Fibroblast of lung (primary cell): ENCODE data around the gene BCAS3. TPM values are rescaled to one million over a fixed set of nuclear protein-coding genes. Genes with fewer than 3 reads are reported as not detected.

Experiments used
- DNase-seq, 2 donors: peaks; one replicate each; pipeline versions ENCODE4 v3.0.0 to v3.0.0-alpha.2; 2010; ENCODE audit warnings: low read depth in 2 of 2
- H2AFZ ChIP-seq: 2 replicates; pipeline ENCODE4 v1.5.1; 2012; ENCODE audit warnings: low read length, control low read depth, inconsistent platforms
- H3K27ac ChIP-seq: 2 replicates; pipeline ENCODE4 v1.5.1; 2011; ENCODE audit warnings: low read length, control low read depth; ENCODE audit not compliant: insufficient read depth
- H3K27me3 ChIP-seq: 2 replicates; pipeline ENCODE4 v1.5.1; 2011; ENCODE audit warnings: mild to moderate bottlenecking, low read length; ENCODE audit not compliant: control insufficient read depth, insufficient read depth
- H3K36me3 ChIP-seq: 2 replicates; pipeline ENCODE4 v1.5.1; 2011; ENCODE audit warnings: low read length; ENCODE audit not compliant: control insufficient read depth, insufficient read depth
- H3K4me1 ChIP-seq: 2 replicates; pipeline ENCODE4 v1.5.1; 2011; ENCODE audit warnings: low read length; ENCODE audit not compliant: control insufficient read depth, insufficient read depth; ENCODE audit errors: extremely low read depth
- H3K4me2 ChIP-seq: 2 replicates; pipeline ENCODE4 v1.5.1; 2011; ENCODE audit warnings: low read length, control low read depth; ENCODE audit not compliant: insufficient read depth; ENCODE audit errors: extremely low read depth
- H3K4me3 ChIP-seq, 4 experiments: fragments of 200-600 bp in 1 of 4; sonication (generic) in 1 of 4; replicated peaks in 1 of 4; 2 replicates each; pipeline ENCODE4 v1.5.1; 2011 to 2016; ENCODE audit warnings: low read length in 4 of 4, low read depth in 3 of 4, mild to moderate bottlenecking in 3 of 4, control low read depth in 2 of 4, inconsistent platforms in 1 of 4, mixed read lengths in 1 of 4; ENCODE audit not compliant: insufficient read depth in 1 of 4; ENCODE audit errors: control extremely low read depth in 1 of 4
- H3K79me2 ChIP-seq: 2 replicates; pipeline ENCODE4 v1.5.1; 2012; ENCODE audit warnings: mild to moderate bottlenecking, low read length, inconsistent platforms; ENCODE audit not compliant: control insufficient read depth, insufficient read depth
- H3K9ac ChIP-seq: 2 replicates; pipeline ENCODE4 v1.5.1; 2011; ENCODE audit warnings: mild to moderate bottlenecking, low read length, control low read depth; ENCODE audit not compliant: insufficient read depth
- H3K9me3 ChIP-seq: 2 replicates; pipeline ENCODE4 v1.5.1; 2012; ENCODE audit warnings: low read depth, low read length; ENCODE audit not compliant: control insufficient read depth, insufficient read depth
- H4K20me1 ChIP-seq: 2 replicates; pipeline ENCODE4 v1.5.1; 2011; ENCODE audit warnings: low read length; ENCODE audit not compliant: control insufficient read depth, insufficient read depth; ENCODE audit errors: extremely low read depth
- EZH2 ChIP-seq: IDR thresholded peaks from 2 replicates; pipeline ENCODE4 v1.5.1; 2012; ENCODE audit warnings: low read length, control low read depth, mild to moderate bottlenecking; ENCODE audit errors: missing control alignments
- polyA plus RNA-seq, 2 donors: library from polyadenylated mRNA; depleted of rRNA in 1 of 2; stranded (reverse) in 1 of 2; unstranded in 1 of 2; fragments of >200 nt; gene quantifications; 2 replicates each; pipeline ENCODE4 v1.2.1, GENCODE V29; 2011 to 2012; ENCODE audit warnings: missing spikeins in 1 of 2
- total RNA-seq: library from RNA; depleted of rRNA; stranded (reverse); fragments of >200 nt; gene quantifications from 2 replicates; pipeline ENCODE4 v1.2.1, GENCODE V29; 2014
- TF ChIP-seq, protein P1 (sequence below), 2 donors: IDR thresholded peaks in 1 of 2; conservative IDR thresholded peaks in 1 of 2; 1 replicate in 1 of 2; 2 replicates in 1 of 2; pipeline ENCODE4 v1.5.1; 2011 to 2012; ENCODE audit warnings: low read length in 2 of 2, control low read depth in 1 of 2, inconsistent platforms in 1 of 2, low read depth in 1 of 2, mild to moderate bottlenecking in 1 of 2

The BCAS3 gene
- total and polyA plus RNA-seq, 2 donors (not counting 1 experiment from before 2014, with no cell fraction given): 9.9 to 43.6 TPM

- Histone ChIP-seq H3K4me3 (no peak overlapping the region), H3K4me1 (peaks cover 16% of the 10 kb centered on the region), H3K4me2 (no peak overlapping the region), H3K9me3 (no peaks in the 10 kb centered on the region), H3K27me3 (no peaks in the 10 kb centered on the region), H3K27ac (peak overlapping the region; percentile 23), H2AFZ (peak overlapping the region; percentile 58), H3K36me3 (no peaks in the 10 kb centered on the region), H4K20me1 (no peaks in the 10 kb centered on the region), H3K79me2 (no peaks in the 10 kb centered on the region), H3K9ac (no peak overlapping the region)
- no peak for TF ChIP-seq EZH2
- TF ChIP-seq, protein P1, sequence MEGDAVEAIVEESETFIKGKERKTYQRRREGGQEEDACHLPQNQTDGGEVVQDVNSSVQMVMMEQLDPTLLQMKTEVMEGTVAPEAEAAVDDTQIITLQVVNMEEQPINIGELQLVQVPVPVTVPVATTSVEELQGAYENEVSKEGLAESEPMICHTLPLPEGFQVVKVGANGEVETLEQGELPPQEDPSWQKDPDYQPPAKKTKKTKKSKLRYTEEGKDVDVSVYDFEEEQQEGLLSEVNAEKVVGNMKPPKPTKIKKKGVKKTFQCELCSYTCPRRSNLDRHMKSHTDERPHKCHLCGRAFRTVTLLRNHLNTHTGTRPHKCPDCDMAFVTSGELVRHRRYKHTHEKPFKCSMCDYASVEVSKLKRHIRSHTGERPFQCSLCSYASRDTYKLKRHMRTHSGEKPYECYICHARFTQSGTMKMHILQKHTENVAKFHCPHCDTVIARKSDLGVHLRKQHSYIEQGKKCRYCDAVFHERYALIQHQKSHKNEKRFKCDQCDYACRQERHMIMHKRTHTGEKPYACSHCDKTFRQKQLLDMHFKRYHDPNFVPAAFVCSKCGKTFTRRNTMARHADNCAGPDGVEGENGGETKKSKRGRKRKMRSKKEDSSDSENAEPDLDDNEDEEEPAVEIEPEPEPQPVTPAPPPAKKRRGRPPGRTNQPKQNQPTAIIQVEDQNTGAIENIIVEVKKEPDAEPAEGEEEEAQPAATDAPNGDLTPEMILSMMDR (conservative IDR thresholded peaks at IDR 0.05 in 1 of 2, IDR thresholded peaks at IDR 0.05 in 1 of 2; ENCODE audit: low read depth in 1 of 2, low read length in 2 of 2): no peak
- DNase-seq: peak; percentile 12 to 24
Measured at GRCh38 chr17:61352408-61352770, 674.7 kb downstream of the BCAS3 start.

DNA sequence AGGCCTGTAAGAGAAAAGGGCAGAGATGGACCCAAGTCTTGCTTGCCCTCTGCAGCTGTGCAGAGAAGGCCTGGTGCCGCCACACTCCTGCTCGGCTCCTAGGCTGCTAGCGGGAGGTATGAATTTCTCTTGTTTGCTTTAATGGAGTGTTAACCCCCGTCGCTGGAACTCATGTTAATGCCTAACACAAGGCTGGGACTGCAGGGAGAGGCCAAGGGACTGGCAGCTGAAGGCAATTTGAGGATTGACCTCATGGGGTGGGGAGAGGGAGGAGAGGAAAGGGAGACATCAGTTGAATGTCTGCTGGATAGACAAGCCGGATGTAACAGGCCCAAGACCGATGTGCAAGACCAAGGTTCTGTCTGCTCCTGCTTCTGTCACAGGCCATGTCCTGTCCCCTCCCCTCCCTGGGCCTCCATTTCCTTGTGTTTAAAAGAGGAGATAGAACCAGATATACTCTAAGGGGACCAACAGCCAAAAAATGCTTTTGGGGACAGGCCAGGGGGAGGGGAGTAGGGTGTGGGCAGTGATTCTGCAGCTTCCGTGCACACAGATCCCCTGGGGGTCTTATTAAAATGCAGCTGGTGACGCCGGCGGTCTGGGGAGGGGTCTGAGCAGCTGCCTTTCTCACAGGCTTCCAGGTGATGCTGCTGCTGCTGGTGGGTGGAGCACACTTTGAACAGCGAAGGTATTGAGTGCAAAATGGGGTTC lies 675.3 kb downstream of the BCAS3 start:
- Histone ChIP-seq H3K9ac (no peak overlapping the region), H3K79me2 (no peaks in the 10 kb centered on the region), H2AFZ (peak overlapping the region; percentile 58), H3K27ac (peak overlapping the region; percentile 23), H3K36me3 (no peaks in the 10 kb centered on the region), H3K27me3 (no peaks in the 10 kb centered on the region), H3K4me3 (no peak overlapping the region), H3K9me3 (no peaks in the 10 kb centered on the region), H3K4me2 (no peak overlapping the region), H3K4me1 (peaks cover 16% of the 10 kb centered on the region), H4K20me1 (no peaks in the 10 kb centered on the region)
- DNase-seq: no peak
- TF ChIP-seq EZH2: no peak
- TF ChIP-seq, protein P1 (conservative IDR thresholded peaks at IDR 0.05 in 1 of 2, IDR thresholded peaks at IDR 0.05 in 1 of 2; ENCODE audit: low read depth in 1 of 2, low read length in 2 of 2): no peak

- Histone ChIP-seq H3K9me3 (no peaks in the 10 kb centered on the region), H4K20me1 (no peaks in the 10 kb centered on the region), H3K27me3 (no peaks in the 10 kb centered on the region), H3K4me1 (peaks cover 16% of the 10 kb centered on the region), H3K79me2 (no peaks in the 10 kb centered on the region), H3K4me2 (no peak overlapping the region), H3K36me3 (no peaks in the 10 kb centered on the region), H3K27ac (no peak overlapping the region), H3K4me3 (no peak overlapping the region), H2AFZ (no peak overlapping the region), H3K9ac (no peak overlapping the region)
- no peak for DNase-seq
- TF ChIP-seq EZH2: no peak
- TF ChIP-seq, protein P1 (conservative IDR thresholded peaks at IDR 0.05 in 1 of 2, IDR thresholded peaks at IDR 0.05 in 1 of 2; ENCODE audit: low read depth in 1 of 2, low read length in 2 of 2): no peak
Measured at GRCh38 chr17:61353615-61354014, 676.0 kb downstream of the BCAS3 start.
